PC-3 (cell line): ENCODE data around the gene CD48. TPM values are rescaled to one million over a fixed set of nuclear protein-coding genes. Genes with fewer than 3 reads are reported as not detected.

Experiments used
- ATAC-seq: fragments of 200-7000 bp; cut with Tn5 transposase; 2 replicates; pipeline ENCODE4 v1.9.1; 2020; ENCODE audit warnings: mild to moderate bottlenecking, moderate library complexity
- BruUV-seq: library from RNA; stranded (reverse); fragments of 400-500 nt; replicated peaks from 2 replicates; lab custom pipeline; 2021; lab: Mats Ljungman, UMichigan
- CTCF ChIA-PET: fragments of 300-600 bp; sonication (Branson Sonifier 250); formaldehyde crosslinking; loops from one replicate; lab custom pipeline; 2022; ENCODE audit warnings: antibody characterized with exemption; lab: Charles Lee
- POLR2A ChIA-PET: fragments of 300-600 bp; sonication (Branson Sonifier 250); formaldehyde crosslinking; loops from one replicate; lab custom pipeline; 2022; ENCODE audit warnings: antibody characterized with exemption; ENCODE audit not compliant: unreplicated experiment; lab: Charles Lee
- DNase-seq: peaks from one replicate; pipeline ENCODE4 v3.0.0-alpha.2; 2015
- H2AFZ ChIP-seq: fragments of 300-600 bp; sonication (generic); 2 replicates; pipeline ENCODE4 v1.6.0; 2016; ENCODE audit warnings: antibody characterized with exemption, low read length
- H3F3A ChIP-seq: fragments of 300-600 bp; sonication (generic); one replicate; pipeline ENCODE4 v1.6.0; 2017; ENCODE audit warnings: antibody characterized with exemption, low read length, control low read depth, mild to moderate bottlenecking; ENCODE audit not compliant: unreplicated experiment
- H3K27ac ChIP-seq: fragments of 300-600 bp; sonication (generic); 2 replicates; pipeline ENCODE4 v1.5.1; 2016; ENCODE audit warnings: mild to moderate bottlenecking, low read length
- H3K27me3 ChIP-seq: fragments of 300-600 bp; sonication (generic); 2 replicates; pipeline ENCODE4 v1.6.1; 2016; ENCODE audit warnings: low read length, mixed read lengths
- H3K36me3 ChIP-seq: fragments of 300-600 bp; sonication (generic); 2 replicates; pipeline ENCODE4 v1.6.1; 2016; ENCODE audit warnings: low read depth, mixed run types, low read length, mixed read lengths
- H3K4me1 ChIP-seq: fragments of 300-600 bp; sonication (generic); 2 replicates; pipeline ENCODE4 v1.5.1; 2016; ENCODE audit warnings: low read length; ENCODE audit not compliant: insufficient read depth
- H3K4me2 ChIP-seq: fragments of 300-600 bp; sonication (generic); 2 replicates; pipeline ENCODE4 v1.6.0; 2016; ENCODE audit warnings: low read length
- H3K4me3 ChIP-seq: fragments of 300-600 bp; sonication (generic); 2 replicates; pipeline ENCODE4 v1.5.1; 2016; ENCODE audit warnings: mild to moderate bottlenecking, low read length, mixed read lengths
- H3K79me2 ChIP-seq: fragments of 300-600 bp; sonication (generic); 2 replicates; pipeline ENCODE4 v1.6.1; 2017; ENCODE audit warnings: low read length, mixed read lengths
- H3K9ac ChIP-seq: fragments of 300-600 bp; sonication (generic); 2 replicates; pipeline ENCODE4 v1.6.0; 2016; ENCODE audit warnings: mild to moderate bottlenecking, low read length
- H3K9me2 ChIP-seq: fragments of 300-600 bp; sonication (generic); replicated peaks from 2 replicates; pipeline ENCODE4 v1.6.1; 2016; ENCODE audit warnings: mixed run types, low read length, mixed read lengths
- H3K9me3 ChIP-seq: fragments of 300-600 bp; sonication (generic); 2 replicates; pipeline ENCODE4 v1.6.1; 2016; ENCODE audit warnings: low read length, mixed read lengths
- H4K20me1 ChIP-seq: fragments of 300-600 bp; sonication (generic); 2 replicates; pipeline ENCODE4 v1.6.1; 2016; ENCODE audit warnings: low read length, mixed read lengths
- EZH2 ChIP-seq: fragments of 300-600 bp; sonication (generic); IDR thresholded peaks from one replicate; pipeline ENCODE4 v1.6.1; 2017; ENCODE audit warnings: antibody characterized with exemption, mild to moderate bottlenecking, low read length; ENCODE audit not compliant: unreplicated experiment
- EZH2phosphoT487 ChIP-seq: fragments of 300-600 bp; sonication (generic); IDR thresholded peaks from 2 replicates; pipeline ENCODE4 v1.6.1; 2018; ENCODE audit warnings: mild to moderate bottlenecking, antibody characterized with exemption, low read length, borderline replicate concordance
- intact Hi-C: fragments of 100-400 bp; cut with micrococcal nuclease; formaldehyde crosslinking; loops from 2 replicates; pipeline ENCODE4 v1.9.0; 2023
- total RNA-seq: library from RNA; depleted of rRNA; stranded (reverse); fragments of >200 nt; gene quantifications from 2 replicates; pipeline ENCODE4 v1.2.3, GENCODE V29; 2014
- TF ChIP-seq, protein P1 (sequence below): fragments of 300-600 bp; sonication (generic); conservative IDR thresholded peaks from 2 replicates; pipeline ENCODE4 v1.5.1; 2017; ENCODE audit warnings: antibody characterized with exemption, low read depth, mild to moderate bottlenecking, low read length

The CD48 gene
- total RNA-seq, 1 experiment from 2014 or later: not detected

DNA sequence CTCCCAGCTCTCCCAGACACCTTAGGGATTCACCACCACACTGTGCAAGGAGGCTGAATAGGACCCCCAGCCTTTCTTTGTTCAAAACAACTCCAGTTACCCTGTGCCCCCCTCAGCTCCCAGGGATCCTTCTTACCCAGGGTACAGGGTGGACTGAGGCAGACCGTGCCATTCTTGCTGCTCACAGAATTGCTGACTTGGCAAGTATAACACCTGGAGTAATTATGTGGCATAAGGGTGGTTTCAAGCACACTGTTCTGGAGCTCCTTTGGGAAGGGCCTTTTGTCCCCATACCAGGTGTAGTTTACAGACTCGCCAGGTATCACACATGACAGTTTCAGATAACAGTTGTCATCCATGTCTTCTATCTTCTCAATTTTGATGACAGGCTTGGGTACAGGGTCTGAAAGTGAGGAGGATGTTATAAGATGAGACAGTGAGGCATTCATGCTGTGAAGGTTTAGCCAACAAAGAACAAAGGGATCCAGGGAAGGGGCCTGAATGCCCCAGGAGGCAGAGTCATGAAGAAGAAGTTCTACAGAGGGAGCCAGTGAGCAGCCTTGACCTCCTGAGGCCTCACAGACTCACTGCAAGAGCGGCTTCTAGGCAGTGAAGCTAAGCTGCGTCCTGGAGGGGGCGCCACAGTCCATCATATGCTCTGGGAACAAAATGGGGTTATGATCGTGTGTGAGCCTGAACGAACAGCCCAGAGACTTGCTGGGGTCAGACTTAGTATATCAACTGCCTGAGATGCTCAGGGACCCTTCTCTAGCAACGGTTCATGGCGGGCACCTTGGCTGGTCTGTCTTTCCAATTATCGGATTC is 30.3 kb downstream of the CD48 start:
- Histone ChIP-seq H3K4me3 (no peak overlapping the region), H3F3A (no peaks in the 10 kb centered on the region), H3K4me2 (no peak overlapping the region), H3K27ac (no peak overlapping the region), H4K20me1 (no peaks in the 10 kb centered on the region), H3K9me2 (no peaks in the 10 kb centered on the region), H3K79me2 (no peaks in the 10 kb centered on the region), H3K9ac (no peak overlapping the region), H3K27me3 (peaks cover 56% of the 10 kb centered on the region), H2AFZ (no peak overlapping the region), H3K4me1 (no peaks in the 10 kb centered on the region), H3K36me3 (no peaks in the 10 kb centered on the region), H3K9me3 (no peaks in the 10 kb centered on the region)
- ATAC-seq (peak; percentile 57), DNase-seq (peak; percentile 78)
- BruUV-seq: no TSS peak
- ChIA-PET POLR2A (no interaction called here), CTCF (interaction anchor here (0.5 to 0.7 kb wide), 2 partner anchors 273 to 435 kb away, joined by 3 to 4 read pairs; partner anchors contain the start of gene ITLN2)
- intact Hi-C loops: no loop called here
- TF ChIP-seq, protein P1, sequence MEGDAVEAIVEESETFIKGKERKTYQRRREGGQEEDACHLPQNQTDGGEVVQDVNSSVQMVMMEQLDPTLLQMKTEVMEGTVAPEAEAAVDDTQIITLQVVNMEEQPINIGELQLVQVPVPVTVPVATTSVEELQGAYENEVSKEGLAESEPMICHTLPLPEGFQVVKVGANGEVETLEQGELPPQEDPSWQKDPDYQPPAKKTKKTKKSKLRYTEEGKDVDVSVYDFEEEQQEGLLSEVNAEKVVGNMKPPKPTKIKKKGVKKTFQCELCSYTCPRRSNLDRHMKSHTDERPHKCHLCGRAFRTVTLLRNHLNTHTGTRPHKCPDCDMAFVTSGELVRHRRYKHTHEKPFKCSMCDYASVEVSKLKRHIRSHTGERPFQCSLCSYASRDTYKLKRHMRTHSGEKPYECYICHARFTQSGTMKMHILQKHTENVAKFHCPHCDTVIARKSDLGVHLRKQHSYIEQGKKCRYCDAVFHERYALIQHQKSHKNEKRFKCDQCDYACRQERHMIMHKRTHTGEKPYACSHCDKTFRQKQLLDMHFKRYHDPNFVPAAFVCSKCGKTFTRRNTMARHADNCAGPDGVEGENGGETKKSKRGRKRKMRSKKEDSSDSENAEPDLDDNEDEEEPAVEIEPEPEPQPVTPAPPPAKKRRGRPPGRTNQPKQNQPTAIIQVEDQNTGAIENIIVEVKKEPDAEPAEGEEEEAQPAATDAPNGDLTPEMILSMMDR: peak; percentile 94
- TF ChIP-seq EZH2: no peak

DNA sequence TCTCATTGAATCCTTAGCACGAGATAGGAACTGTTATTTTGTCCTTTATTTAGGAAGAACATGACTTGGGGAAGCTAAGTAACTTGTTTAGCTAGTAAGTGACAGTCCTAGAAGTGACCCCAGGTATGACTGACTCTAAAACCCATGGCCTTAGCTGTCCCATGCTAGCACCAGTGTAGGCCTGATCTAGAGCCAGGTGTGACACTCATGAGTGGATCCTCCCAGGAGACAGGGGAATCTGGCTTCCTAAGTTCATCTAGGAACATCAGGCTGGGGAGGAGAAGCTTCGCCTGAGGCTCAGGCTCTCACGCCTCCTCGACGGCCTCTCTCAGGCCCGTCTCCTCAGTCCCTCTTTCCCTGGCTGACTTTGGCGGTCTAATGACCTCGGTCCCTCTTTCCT is 31.2 kb downstream of the CD48 start:
- Histone ChIP-seq H3F3A (no peaks in the 10 kb centered on the region), H3K4me2 (no peak overlapping the region), H3K9ac (no peak overlapping the region), H3K4me1 (no peaks in the 10 kb centered on the region), H3K9me2 (no peaks in the 10 kb centered on the region), H3K4me3 (no peak overlapping the region), H2AFZ (no peak overlapping the region), H3K9me3 (no peaks in the 10 kb centered on the region), H3K27ac (no peak overlapping the region), H3K27me3 (peaks cover 56% of the 10 kb centered on the region), H3K36me3 (no peaks in the 10 kb centered on the region), H3K79me2 (no peaks in the 10 kb centered on the region), H4K20me1 (no peaks in the 10 kb centered on the region)
- intact Hi-C loops: no loop called here
- CTCF ChIA-PET: no interaction called here
- TF ChIP-seq, protein P1: no peak
- TF ChIP-seq EZH2phosphoT487: no peak
- no peak for TF ChIP-seq EZH2
- BruUV-seq: no TSS peak
- POLR2A ChIA-PET: no interaction called here
- no peak for DNase-seq
- ATAC-seq: no peak

DNA sequence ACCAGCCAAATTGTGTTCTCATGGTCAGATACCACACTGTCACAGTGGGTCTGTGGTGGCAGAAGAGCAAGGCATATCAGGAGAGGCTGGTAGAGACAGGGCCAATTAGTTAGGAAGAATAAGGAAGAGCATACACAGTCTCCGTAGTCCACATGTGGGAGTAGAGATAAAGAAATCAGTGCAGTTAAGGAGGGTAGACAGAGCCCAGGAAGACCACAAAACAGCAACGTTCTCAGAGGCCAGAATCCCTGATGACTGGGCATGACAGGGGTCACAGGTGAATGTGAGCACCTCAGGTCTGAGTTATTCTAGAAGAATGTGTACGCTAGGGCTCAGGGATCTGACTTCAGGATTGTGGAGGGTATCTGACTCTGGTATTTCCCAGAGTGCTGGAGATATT is 31.7 kb downstream of the CD48 start:
- no peak overlapping the region for H3K4me2 ChIP-seq
- H3F3A ChIP-seq: no peaks in the 10 kb centered on the region
- POLR2A ChIA-PET: no interaction called here
- no peak for DNase-seq
- H3K4me3 ChIP-seq: no peak overlapping the region
- no peaks in the 10 kb centered on the region for H3K9me2 ChIP-seq
- H3K79me2 ChIP-seq: no peaks in the 10 kb centered on the region
- no peaks in the 10 kb centered on the region for H3K36me3 ChIP-seq
- no peak for ATAC-seq
- BruUV-seq: no TSS peak
- CTCF ChIA-PET: no interaction called here
- no peaks in the 10 kb centered on the region for H3K9me3 ChIP-seq
- H3K27ac ChIP-seq: no peak overlapping the region
- H3K9ac ChIP-seq: no peak overlapping the region
- intact Hi-C loops: loop anchor here (5.0 kb wide), 1 partner anchor 47 kb away; no protein-coding TSS in a partner anchor
- TF ChIP-seq, protein P1: no peak
- no peak for TF ChIP-seq EZH2phosphoT487
- H3K4me1 ChIP-seq: no peaks in the 10 kb centered on the region
- no peak overlapping the region for H2AFZ ChIP-seq
- no peaks in the 10 kb centered on the region for H4K20me1 ChIP-seq
- peaks cover 54% of the 10 kb centered on the region for H3K27me3 ChIP-seq
